Embryonic facial prominence (tissue), 1 donor: ENCODE data around the gene PARD6B.
"Not testable (repeated sequence)": the region's sequence is repeated elsewhere in the genome, so short reads cannot be mapped to it uniquely, and the experiment has no call there.

Source experiments
- DNase-seq: peaks from one replicate; pipeline ENCODE4 v3.0.0-alpha.2; 2016; ENCODE audit errors: extremely low spot score

The PARD6B gene

DNA sequence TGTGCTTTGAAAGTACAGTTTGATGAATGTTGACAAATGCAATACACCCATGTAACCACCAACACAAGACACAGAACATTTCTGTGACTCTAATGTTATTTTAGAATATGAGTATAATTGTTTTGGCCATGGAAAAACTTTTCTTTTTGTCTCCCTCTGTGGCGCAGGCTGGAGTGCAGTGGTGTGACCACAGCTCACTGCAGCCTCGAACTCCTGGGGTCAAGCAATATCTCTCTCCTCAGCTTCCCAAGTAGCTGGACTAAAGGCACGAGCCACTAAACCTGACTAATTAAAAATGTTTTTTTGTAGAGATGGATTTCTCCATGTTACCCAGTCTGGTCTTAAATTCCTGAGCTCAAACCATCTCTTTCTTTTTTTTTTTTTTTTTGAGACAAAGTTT, 43.1 kb downstream of the PARD6B start:
- no peak for DNase-seq

DNA sequence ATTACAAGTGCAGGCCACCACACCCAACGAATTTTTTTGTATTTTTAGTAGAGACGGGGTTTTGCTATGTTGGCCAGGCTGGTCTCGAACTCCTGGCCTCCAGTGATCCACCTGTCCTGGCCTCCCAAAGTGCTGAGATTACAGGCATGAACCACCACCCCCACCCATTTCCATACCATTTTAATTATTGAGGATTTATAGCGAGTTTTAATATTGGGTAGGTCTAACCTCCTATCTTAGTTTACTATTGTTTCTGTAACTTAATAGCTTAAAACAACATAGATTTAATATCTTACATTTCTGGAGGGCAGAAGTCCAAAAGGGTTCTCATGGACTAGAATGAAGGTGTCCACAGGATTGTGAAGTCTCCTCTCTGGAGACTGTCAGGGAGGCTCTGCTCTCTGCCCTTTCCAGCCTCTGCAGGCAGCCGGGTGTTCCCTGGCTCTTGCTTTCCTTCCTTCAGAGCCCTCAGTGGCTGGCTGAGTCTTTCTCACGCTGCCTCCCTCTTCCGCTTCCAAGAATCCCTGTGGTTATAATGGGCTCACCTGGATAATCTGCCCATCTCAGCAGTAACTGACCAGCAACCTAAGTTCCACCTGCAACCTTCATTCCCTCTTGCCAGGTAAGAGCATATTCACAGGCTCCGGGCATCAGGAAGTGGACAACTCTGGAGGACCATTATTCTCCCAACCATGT, 44.9 kb downstream of the PARD6B start:
- DNase-seq, result no peak

DNA sequence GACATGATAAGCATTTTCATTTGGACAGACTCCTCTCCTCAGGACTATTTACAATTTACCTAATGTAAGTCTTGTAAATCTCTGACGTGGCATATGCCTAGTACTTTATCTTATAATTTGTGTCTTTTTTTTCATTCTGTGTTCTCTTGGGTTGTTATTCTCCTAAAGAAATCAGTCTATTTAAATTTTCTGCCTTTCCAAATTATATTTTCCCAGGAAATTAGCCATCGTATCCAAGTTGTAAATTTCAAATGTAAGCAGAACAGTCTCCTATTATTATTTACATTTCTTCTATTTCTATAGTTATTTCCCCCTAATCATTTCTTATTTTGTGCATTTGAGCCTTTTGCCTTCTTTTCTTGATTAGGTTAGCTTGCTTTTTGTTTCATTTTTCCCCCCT, 46.0 kb downstream of the PARD6B start:
- DNase-seq, result no peak

DNA sequence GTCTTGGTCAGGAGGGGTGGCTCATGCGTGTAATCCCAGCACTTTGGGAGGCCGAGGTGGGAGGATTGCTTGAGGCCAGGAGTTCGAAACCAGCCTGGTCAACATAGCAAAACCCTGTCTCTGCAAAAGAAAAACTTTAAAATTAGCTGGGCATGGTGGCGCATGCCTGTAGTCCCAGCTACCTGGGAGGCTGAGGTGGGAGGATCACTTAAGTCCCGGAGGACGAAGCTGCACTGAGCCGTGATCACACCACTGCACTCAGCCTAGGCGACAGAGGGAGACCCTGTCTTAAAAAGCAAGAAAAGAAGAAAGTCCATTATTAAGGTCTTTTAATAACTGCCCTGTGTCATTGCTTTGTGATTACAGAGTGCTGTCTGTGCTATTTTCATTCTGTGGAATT, 47.6 kb downstream of the PARD6B start:
- not testable (repeated sequence) for DNase-seq

DNA sequence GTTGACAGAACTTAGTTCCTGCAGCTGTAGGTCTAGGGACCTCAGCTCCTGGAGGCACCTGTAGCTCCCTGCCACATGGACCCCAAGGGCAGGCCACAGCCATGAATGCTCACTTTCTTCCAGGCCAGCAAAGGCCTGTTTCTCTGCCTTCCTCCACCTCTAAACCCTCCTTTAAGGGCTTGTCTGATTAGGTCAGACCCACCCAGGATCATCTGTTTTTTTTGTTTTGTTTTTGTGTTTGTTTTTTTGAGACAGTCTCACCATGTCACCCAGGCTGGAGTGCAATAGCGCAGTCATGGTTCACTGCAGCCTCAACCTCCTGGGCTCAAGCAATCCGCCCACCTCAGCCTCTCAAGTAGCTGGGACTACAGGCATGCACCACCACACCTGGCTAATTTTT, 52.0 kb downstream of the PARD6B start:
- no peak for DNase-seq

DNA sequence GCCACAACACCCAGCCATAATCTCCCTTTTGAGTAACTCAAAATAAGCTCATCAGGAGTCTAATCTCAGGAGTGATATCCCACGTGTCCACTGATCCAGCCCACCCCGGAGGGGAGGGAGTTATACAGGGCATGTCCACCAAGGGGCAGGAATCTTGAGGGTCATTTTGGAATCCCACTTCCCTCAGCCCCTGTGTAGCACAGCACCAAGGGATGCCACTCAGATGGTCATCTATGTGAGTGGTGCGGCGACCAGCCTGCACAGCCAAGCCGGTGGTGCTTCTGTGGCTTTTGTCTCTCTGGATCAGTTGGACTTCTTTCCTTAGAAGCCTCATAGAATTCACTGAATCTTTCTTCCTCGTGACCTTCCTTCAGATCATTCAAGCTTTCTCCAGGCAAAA, 52.5 kb downstream of the PARD6B start:
- DNase-seq, result no peak

DNA sequence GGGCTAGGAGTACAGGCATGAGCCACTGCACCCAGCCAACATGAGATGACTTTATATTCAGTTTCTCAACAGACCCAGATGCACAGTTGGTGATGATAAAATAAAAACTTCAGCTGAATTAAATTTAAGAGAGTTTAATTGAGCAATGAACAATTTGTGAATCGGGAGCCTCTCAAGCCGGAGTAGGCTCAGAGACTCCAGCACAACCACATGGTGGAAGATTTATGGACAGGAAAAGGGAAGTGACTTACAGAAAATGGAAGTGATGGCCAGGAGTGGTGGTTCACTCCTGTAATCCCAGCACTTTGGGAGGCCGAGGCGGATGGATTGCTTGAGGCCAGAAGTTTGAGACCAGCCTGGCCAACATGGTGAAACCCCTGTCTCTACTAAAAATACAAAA, 53.1 kb downstream of the PARD6B start:
- DNase-seq, result no peak

DNA sequence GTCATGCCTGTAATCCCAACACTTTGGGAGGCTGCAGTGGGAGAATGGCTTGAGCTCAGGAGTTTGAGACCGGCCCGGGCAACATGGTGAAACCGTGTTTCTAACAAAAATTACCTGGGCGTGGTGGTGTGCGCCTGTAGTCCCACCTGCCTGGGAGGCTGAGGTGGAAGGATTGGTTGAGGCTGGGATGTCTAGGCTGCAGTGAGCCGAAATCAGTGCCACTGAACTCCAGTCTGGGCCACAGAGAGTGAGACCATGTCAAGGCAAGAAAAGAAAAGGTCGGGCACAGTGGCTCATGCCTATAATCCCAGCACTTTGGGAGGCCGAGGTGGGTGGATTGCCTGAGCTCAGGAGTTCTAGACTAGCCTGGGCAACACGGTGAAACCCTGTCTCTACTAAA, 55.3 kb downstream of the PARD6B start:
- no peak for DNase-seq

DNA sequence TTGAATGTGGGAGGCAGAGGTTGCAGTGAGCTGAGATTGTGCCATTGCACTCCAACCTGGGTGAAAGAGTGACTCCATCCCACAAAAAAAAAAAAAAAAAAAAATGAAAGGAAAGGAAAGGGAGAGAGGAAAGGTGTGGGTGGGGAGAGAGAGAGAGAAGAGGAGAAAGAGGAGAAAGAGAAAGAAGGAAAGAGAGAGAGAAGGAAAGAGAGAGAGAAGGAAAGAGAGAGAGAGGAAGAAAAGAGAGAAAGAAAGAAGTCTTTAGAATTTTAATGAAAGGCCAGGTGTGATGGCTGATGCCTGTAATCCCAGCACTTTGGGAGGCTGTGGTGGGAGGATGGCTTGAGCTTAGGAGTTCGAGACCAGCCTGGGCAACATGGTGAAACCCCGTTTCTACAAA, 55.8 kb downstream of the PARD6B start:
- DNase-seq, result no peak

DNA sequence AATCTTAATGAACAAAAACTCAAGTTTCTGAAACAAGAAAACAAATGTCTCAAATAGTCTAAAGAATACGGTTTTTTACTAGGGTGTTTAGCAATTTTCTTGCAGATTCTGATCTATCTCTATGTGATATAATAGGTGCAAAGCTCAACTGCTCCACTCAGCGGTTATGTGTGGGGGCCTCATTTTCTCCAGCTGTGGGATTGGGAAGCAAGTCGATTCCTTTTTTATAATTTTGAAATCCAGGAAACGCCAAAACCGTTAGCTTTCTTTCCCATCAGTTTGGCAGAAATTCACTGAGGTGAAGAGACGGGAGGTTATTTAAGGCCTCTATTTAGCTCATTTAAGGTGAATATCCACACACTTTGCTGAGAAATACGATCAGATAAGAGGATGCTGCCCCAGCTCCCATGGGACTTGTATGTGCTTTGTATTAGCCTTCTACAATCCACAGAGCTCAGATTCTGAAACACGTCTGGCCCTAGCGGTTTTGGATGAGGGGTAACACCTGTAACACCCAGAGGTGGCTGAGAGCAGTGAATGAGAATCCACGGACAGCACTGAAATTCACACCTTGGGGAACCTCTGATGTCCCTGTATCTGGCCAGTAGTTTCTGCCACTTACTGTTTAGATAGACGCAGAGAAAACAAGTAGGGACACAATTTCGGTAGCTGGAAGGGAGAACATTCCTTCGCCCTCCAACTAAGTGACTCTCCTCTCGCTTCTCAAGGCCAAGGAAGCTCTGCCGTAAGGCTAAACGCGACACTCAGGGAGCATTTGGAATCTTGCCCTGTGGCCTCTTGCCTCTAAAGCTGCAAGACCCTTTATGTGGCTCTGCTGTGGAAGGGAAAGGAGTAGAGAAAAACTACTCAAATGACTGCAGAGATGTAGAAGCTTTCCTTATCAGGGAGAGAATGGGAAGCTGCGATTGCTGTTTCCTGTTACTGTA, 56.9 kb downstream of the PARD6B start:
- no peak for DNase-seq

DNA sequence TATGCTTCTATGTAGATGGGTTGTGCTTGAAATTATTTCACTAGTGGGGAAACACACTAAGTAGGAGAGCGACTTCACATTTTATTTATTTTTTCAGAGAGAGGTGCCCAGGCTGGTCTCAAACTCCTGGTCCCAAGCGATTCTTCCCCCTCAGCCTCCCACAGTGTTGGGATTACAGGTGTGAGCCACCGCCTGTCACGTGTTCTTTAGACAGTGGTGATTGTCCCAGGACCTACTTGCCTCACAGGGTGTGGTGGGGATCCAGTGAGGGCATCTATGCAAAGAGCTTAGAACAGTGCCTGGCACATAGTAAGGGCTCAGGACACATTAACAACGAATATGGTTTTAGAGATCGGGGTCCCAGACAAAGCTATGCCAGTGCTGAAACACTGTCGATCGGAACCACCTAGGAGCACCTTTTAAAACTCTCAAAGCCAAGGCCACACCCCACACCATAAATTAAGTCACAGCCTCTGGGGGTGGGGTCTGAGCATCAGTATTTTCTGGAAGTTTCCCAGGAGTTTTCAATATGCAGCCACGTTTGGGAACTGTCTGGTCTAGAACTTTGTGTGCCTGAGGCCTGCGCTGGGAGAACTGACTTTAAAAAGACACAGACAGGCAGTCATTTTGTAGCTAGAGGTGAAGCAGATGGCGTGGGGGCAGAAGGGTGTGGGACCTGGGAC, 58.7 kb downstream of the PARD6B start:
- DNase-seq, result no peak

DNA sequence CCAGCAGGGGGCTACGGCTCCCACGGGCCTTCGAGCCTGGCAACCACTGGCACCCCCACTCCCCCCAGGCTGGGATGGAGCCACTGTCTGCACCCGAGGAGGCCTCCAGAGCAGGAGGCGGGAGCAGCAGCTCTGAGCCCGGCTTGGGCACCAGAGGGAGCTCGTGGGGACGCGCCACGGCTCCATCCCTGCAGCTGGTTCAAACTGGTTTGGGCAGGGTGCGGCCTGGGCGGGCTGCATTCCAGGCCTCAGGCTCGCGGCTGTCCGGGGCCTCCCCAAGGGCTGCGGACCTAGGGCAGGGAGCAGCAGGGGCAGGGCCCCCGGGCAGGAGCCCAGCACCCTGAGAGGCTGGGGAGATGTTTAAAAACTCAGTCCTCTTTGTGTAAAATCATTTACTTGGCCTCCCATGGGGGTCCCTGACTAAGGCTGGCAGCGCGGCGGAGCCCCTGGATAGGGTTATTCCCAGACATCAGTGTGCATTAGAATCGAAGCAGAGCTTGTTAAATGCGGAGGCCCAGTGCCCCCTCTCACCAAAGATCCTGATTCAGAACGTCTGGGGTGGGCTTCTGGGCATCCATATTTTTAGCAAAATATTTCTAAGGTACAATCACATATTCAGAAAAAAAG, 59.4 kb downstream of the PARD6B start:
- peak; percentile 68 for DNase-seq

DNA sequence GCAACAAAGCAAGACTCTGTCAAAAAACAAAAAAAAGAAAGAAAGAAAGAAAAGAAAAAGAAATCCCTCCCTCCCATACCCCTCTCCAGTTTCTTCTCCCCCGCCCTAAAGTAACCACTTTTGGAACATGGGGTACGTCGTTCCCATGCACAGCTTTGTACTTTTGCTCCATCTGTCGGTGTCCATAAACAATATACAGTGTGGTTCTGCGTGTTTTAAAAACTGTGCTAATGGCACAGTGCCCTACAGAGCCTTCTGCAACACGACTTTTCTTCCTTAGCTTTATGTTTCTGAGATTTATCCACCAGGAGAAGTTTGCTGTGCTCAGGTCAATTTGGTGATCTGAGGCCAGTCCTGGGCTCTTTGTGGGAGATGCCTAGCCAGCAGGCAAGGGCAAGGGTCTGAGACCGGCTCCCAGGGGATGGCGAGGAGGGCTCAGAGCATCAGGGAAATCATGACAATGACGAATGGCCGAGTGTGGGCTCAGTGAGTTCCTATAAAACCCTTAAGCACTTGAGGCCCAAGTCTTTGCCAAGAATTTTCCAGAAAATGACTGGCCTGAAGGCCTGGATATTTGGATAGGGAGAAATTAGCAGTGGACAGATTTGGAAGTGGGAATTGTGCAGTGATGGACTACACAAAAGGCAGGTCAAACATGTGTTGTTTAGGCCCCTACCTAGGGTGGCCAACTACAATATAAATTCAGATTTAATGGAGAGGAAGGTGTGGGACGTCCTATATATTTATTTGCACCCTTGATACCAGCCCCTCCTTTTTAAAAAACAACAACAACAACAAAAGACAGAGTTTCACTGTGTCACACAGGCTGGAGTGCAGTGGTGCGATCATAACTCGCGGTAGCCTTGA, 61.6 kb downstream of the PARD6B start:
- DNase-seq, result no peak

DNA sequence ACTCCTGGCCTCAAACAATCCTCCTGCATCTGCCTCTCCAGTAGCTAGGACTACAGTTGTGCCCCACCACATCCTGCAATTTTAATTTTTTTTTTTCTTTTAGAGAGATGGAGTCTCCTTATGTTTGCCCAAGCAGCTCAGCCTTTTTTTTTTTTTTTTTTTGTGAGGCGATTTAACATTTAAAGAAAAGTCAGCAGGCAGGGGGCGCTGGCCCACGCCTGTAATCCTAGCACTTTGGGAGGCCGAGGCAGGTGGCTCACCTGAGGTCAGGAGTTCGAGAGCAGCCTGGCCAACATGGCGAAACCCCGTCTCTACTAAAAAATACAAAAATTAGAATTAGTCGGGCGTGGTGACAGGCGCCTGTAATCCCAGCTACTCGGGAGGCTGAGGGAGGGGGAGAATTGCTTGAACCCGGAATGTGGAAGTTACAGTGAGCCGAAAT, 62.2 kb downstream of the PARD6B start:
- DNase-seq, result not testable (repeated sequence)

DNA sequence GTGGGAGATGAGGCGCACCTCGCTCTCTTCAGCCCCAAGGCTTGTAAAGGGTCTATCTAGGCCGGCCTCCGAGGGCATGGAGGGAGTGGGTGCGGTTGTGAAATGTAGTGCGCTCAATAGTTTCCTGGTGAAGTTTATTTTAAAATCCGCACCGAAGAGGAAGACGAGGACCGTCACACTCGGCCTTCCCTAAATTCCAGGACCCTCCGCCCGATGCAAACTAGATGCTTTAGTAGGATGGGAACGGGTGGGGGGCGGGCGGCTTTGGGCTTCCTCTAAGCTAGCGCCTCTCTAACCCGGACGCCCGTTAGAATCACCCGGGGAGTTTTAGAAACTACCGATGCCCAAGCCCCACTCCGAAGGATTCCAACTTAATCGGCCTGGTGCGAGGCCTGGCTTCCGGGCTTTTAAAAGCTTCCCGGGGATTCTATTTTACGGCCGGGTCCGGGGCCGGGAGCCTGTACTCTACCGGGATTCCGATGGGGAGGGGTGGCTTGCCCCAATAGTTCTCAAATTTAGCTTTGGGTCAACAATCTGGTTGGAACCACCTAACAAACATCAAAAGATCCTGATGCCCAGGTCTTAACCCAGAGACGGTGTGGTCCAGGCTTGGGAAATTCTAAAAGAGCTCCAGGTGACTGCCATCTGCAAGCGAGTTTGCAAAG, 62.9 kb downstream of the PARD6B start:
- no peak for DNase-seq

DNA sequence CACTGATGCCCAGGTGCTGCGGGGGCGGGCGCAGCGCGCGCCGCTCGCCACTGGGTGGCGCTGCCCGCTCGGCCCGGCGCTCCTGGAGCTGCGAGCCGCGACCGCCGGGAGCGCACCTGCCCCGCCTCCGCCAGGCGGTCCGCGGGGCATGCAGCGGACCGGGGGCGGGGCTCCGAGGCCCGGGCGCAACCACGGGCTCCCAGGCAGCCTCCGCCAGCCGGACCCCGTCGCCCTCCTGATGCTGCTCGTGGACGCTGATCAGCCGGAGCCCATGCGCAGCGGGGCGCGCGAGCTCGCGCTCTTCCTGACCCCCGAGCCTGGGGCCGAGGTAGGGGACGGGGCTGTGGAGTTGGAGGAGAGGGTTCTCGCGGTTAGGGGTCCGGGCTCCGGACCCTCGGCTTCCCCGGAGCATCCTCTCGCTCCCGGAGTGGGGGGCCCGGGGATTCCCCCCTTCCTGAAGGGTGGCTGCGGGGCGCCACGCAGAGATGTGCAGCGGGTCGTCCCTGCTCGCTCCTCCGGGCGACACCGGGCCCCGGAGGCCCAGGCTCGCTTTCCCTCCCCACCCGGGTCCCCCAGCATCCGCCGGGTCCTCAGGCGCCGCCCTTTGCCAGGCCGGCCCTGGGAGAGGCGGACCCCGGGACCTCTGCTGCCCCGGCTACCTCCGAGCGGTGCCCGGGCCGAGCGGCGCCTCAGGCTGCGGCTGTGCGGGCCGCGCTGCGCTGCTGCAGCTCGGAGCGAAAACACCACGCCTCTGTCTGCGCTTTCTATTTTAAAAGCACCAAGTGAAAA, 63.7 kb downstream of the PARD6B start, which contains the start of gene BCAS4:
Gene BCAS4, plus strand, starts transcription at position 216 of the 789 bp plus-strand sequence. Its CDS starts 23 bp downstream, at position 239.
- DNase-seq, result peak; percentile 53

DNA sequence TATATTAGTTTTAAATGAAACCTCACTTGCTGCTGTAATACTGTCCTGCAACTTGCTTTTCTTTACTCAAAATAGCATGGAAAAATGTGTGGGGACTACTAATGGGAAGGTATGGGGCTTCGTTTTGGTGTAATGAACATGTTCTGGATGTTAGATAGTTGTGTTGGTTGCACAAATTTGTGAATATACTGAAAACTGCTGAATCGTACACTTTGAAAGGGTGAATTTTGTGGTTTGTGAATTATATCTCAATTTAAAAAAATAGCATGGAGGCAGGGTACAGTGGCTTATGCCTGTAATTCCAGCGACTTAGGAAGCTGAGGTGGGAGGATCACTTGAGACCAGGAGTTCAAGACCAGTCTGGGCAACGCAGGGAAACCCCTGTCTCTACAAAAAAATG, 65.8 kb downstream of the PARD6B start:
- no peak for DNase-seq

DNA sequence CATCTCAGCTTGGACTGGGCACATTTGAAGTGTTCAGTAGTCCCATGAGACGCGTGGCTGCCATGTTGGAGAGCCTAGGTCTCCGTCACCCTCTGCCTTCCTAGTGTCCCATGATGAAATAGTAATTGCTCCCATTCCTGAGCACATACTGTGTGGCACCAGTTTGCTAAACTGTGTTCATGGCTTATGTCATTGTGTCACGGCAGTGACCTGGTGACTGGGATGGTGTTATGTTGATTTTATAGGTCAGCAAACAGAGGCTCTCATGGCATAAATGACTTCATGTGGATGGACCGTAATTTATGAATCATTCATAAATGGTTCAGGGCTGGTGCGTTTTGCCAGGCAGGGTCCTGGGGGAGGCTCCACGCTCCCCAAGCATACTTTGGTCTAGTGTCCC, 67.3 kb downstream of the PARD6B start:
- DNase-seq, result no peak

DNA sequence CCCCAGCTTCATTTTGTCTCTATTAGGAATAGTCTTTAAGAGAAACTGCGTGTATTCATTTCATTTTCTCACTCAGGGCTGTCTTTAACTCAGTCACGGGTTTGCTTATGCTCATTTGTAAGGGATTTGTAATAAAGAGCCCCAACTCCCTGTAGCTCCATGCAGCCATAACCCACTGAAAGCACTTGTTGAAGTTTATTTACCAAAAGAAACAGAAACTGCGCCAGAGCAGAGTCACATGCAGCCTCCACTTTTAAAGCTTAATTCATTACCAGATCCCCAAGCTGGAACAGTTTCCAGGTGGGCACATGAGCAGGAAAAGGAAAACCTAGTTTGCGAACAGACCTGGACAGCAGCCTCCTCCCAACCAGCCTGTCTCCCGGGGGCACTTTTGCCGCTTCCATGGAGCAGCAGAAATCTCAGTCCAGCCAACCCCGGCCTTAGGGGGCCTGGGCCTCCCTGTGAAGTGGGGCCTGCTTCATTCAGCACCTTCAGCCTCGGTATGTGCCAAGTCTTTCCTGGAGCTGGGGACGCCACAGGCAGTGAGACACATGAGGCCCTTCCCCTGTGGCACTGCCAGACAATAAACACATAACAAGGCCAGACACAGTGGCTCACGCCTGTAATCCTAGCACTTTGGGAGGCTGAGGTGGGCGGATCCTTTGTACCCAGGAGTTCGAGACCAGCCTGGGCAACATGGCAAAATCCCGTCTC, 68.0 kb downstream of the PARD6B start:
- no peak for DNase-seq
